ENCODE data around the gene RPL27A.

Gene RPL27A

DNA sequence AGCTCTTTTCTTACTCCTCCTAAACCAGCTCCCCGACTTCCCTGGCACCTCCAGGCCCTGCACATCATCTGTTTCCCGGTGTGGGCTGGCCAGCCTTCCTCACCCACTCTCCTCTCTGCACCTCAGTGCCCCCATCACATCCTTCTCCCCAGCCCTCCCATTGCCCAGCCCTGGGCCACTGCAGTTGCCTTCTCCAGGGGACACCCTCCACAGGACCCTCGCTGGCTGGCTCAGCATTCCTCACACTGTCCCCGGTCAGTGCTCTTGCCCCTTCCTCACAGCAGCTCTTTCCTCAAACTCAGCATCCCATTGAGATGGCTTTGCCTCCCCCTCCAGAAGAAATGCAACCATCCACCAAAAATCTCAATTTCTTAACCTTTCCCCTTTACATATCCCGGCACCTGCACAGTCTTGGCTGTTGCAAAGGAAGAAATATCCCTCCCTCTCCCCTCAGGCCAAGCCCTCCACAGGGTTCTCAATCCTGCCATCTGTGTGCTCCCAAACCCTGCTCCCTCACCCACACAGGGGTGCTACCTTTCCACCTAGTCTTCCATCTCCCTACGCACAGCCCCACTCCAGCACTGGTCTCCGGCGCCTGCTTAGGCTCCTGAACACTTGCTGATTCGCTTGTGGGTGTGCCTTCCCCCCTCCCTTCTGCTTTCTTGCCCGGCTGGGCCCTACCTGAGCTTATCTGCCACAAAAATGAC is 19.5 kb downstream of the RPL27A start:
- no peak for DNase-seq

DNA sequence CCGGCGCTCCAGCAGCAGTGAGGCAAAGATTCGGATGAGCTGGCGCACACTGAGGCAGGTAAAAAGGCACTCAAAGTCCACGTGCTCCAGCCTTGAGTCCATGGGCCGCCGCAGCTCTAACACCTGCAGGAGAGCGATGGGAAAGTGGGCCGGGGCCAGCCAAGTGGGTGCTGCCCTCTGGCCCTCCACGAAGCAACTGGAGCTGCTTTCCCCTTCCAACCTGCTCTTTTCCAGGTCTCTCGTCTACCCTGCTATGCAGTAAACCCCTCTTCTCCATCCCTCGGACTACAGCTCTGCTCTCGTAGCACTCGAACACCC is 20.0 kb downstream of the RPL27A start:
- no peak for DNase-seq

DNA sequence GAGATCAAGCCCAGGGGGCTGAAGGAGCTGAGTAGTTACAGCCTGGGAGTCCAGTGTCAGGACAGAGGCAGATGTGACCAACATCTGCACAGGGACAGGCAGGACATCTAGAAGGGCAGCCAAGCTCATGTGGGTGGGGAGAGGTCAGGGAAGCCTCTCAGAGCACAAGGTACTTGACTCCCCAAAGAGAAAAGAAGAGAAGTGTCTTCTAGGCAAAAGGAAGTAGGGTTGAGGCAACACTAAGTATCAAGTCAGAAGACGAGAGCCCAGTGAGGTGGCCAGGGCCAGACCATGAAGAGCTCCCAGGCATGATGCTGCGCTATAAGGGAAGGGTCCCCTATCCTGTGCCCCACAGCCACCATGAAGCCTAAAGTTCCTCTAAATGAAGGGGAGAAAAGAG is 21.5 kb downstream of the RPL27A start:
- no peak for DNase-seq

DNA sequence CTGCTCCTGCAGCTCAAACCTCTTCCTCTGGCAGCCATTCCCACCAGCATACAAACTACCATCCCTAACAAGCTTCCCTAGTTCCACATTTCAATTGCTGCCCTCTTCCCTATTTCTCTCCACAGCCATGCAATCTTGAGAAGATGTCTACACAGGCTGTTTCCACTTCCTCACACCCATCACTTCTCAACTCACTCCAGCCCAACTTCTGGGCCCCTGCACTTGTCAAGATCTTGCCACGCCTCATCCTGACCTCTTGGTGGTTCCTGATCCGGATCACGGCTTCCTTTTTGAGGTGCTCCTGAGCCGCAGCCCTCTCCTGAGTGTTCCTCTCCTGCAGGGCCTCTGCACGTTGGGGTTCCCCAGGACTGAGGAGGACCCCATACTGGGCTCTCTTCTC is 22.6 kb downstream of the RPL27A start:
- DNase-seq, result no peak

DNA sequence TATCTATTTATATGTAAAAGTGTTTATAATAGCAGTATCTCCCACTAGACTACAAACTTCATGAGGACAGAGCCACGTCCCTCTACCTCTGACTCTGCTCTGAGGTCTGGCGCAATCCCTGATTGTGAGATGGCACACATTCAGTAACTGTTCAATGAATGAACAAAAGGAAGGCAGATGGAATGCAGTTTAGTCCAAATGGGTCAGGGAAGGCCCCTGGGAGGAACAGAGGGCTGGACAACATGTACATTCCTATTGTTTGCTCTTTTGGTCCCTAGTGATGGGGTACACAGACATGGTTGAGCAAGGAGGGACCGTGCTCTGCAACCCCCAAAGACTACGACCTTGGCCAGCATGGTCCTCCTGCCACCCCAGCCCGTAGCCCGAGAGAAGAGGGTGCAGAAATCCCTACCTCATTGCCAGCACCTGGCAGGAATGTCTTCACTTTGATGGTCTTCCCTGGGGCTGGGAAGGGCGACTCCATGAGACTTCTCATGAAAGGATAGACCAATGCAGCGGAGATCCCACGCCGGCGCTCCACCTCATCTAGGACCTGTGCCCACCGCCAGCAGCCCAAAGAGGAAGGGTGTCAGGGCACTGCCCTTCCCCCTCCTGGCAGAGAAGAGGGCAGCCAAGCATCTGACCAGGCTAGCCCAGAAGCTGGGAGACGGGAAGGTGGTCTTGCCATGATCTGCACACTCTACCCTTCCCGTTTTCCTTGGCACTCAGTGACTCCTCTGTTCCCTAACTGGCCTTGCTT is 24.3 kb downstream of the RPL27A start:
- DNase-seq, result no peak

DNA sequence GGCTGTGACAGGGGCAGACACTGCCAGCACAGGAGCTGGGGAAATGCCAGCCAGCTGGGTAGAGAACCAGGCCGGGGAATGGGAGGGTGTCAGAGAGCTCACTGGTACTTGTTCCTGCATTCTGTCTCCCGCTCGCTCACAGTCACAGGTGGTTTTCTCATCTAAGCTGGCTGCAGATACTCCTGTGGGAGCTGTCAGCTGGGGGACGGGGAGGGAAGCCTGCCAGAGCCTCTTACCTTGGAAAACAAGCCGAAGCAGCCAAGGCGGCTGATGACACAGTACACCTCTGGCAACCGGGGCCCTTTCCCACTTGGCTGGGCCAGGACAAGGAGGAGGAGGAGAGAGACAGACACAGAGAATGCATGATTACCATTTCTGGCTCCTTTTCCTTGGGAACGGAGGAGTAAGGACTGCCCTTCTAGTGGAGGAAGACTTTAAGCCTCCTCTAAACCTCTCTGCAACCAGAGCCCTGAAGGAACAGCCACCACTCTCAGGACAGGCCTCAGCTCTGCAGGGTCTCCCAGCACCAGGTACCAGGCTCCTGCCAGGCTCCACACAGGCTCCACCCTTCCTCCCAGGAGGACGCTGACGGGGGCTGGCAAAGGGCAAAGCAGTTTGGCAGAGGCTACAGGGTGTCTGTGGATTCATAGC is 25.1 kb downstream of the RPL27A start:
- no peak for DNase-seq

DNA sequence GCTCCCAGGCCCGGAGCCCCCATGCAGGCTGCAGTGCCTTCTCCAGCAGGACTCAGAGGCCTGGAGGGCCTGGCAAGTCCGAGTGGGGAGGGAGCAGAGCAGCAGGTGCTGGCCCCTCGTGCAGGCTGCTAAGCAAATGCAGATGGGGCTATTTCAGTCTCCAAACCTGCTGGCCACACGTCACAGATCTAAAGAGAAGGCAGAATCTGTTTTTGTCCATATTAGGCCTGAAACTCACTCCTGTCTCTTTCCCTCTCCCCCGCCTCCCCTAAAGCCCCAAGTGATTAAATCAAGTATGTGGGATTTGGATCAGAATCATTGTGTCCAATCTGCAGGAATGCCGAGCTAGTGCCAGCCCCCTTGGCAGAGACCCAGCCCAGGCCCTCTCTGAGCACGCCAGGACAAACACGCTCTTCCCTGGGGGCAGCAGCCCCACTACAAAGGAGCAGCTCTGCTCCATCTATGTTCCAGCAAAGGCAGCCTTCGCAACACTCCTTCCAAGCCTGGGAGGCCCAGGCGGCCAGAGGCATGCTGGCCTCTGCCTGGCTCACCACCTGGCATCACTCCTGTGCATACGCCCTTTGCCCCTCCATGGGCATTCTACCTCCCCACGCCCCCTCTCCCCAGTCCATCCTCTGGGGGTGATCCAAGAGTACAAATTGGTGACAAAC is 26.5 kb downstream of the RPL27A start:
- no peak for DNase-seq

DNA sequence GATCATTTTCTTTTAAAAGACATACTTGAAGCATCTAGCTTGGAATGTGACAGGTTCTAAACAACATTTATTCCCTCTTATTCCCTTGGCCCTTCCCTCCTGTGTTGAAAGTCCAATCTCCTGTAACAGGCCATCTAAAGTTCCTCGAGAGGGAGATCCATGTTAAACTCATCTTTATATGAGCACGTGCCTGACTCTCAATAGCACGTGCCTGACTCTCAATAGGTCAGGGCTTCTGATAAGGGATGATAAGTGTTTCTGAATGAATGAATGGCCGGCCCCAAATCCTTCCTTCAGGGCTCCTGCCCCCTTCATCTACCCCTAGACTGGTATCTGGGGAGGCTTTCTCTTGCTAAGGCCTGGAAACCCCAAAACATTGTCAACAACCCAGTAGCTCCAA is 27.2 kb downstream of the RPL27A start:
- no peak for DNase-seq

DNA sequence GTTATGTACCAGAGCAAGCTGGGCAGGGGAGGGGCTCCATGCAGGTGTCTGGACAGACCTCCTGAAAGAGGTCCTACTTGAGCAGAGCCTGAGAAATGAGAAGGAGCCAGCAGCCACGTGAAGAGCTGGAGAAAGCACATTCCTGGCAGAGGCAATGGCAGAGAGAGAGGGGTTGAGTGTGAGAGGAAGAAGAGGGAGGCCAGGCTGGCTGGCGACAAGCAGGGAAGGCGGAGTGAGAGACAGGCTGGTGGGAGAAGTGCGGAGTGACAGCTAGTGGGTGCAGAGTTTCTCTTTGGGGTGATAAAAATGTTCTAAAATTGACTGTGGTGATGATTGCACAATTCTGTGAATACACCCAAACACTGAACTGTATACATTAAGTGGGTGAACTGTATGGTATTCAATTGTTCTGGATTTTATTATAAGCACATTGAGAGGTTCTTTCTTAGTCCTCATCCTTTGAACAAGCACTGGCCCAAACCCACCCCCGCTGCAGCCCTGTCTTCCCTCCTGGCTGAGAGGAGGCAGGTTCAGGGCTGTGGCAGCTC is 29.4 kb downstream of the RPL27A start:
- DNase-seq, result no peak

DNA sequence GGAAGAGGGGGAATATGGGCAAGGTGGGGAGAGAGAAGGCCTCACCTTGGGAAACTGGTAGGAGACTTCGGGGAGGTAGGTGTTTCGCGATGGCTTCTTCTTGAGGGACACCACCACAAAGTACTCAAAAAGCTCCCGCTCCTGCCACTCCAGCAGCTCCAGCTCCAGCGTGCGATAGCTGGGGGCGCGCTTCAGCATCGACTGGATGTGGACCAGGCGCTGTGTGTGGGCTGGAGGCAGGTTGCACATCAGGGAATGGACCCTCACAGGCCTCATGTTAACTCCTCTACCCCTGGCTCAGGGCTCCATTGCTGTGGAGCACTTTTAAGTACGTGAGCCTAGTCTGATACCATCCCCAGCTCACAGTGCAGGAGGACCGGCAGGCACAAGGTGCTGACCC is 29.9 kb downstream of the RPL27A start:
- no peak for DNase-seq

DNA sequence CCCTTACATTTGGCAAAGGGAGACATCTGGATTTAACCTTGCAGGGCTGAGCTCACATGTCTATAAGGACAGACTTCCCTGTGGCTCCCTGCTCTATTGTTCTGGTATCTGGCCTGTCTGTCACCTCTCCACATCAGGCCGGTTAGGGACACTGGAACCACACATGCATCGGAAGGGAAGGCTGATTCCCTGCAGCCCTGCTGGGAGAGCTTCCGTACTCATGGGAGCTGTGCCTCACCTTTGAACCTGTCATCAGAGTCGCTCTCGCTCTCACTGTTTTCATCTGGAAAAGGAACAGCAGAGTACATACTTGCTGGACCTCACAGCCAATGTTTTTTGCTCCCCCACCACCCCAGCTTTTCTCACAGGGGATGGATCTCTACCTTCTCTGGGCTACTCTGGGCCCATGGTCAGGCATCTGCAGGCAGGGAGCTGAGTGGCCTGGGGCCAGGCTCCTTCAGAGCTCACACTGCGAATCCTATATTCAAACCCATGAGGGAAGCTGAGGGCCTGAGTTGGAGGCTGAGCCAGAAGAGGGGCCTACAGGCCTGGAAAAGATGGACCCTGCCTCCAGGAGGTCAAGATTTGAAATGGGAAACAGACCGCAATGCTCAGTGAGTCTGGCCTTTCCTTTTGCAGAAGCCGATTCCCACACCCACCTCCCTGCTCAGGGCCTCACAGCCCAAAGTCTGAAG is 31.3 kb downstream of the RPL27A start:
- no peak for DNase-seq

DNA sequence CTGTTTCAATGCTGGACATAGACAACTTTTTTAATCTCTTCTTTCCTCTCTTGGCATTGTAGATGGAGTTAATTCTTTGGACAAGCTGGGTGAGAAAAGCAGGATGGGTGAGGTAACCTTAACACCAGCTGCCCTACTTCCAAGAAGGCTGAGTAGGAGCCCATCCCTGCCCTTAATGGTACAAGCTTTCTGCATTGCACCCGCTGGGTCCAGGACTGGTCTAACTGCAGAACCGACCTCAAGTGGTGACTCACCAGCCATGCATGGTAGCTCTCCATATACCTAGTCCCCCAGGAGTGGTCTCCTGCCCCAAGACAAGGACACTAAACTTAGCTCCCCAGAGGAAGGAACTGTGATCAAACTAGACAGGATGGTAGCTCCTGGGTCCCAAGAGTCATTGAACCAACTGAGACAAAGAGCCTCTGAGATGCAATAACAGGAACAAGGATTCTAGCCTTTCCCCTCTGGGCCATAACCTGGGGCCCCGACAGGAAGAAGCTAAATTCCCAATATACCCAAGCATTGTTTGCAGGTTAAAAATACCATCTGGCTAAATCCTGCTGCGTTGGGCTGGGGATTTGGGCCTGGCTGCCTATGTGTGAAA is 32.1 kb downstream of the RPL27A start:
- DNase-seq, result no peak

DNA sequence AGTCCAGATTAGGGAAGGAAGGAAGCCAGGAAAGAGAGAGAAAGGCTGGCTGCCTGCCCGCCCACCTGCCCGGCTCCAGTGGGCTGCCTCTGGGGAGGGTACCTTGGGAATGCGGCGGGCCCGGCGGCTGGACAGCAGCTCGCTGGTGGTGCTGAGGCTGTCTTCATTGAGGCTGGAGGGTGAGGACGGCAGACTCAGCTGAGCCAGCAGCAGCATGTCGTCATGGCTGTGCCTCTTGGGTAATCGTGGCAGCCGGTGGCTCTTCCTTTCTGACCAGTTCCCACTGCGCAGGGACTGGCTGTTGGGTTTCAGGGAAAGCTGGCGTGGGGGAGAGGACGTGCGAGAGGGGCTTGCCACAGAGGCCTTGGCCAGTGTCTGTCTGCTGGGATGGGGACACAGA is 32.9 kb downstream of the RPL27A start:
- no peak for DNase-seq

DNA sequence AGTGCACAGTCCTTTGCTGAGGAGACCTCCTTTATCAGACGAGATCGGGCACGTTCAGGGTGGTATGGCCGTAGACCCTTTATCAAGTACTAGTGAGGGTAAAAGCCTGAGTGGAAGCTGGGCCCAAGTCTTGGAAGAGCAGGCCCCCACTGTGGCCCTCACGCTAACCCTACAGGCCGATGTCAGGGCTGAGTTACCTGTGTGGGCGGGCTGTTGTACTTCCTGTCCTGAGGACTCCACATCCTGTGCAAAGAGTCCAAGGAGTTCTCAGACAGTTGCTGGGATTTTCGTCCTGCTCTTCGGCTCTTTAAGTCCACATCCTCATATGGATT is 34.9 kb downstream of the RPL27A start:
- no peak for DNase-seq

DNA sequence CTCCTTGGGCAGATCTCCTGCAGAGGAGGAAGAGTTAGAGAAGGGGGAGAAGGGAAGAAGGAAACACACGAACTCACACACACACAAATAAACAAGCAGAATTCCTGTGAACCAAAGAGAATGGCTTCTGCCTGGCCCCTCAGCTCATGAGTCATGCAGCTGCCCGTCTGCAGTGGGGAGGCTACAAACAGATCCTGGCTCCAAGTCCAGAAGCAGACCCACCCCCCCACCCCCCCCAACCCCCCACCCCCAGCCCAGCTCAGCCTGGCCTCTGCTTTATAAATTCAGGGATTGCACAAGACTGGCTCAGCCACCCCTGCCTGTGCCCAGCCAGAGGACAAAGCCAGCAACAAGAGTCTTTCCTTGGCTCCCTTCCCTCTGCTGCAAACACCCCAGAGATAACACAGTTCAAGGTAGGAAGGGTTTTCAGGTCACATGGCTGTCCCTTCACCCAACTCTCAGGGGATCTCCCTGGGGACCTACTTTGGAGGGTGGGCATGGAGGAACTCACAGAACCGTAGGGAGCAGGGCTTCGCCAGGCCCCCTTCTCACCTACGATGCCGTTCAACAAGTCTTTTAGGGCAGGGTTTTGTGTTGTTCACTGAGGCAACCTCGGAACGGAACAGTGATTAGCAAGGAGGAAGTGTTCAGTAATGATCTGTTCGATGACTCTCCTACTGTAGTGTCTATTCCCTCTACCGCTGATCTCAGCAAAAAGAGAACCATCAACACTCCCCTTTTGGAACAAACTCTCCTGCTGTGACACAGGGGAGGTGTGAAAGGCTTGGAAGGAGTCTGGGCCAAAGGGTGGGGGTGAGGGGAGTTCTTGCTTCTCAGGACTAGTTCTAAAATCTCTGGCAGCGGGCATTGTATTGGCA is 35.5 kb downstream of the RPL27A start:
- no peak for DNase-seq

DNA sequence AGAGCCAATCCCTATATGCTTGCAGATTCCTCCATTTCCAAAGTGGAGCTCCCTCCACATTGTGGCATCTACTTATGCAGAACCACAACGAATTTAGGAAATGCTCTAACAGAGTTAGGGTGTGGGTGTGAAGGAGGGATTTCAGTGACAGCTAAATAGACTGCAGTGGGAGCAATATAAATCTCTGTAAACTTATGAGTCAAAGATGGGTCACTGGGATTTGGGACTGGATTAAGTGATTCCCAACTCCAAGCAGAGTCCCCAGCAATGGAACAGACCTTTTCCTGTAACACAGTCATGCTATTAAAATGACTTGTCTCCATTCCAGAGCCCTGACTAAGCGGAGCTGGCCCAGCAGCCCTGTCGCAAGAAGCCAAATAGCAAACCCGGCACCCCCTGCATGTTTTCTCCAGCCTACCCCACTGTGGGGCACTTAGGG is 36.6 kb downstream of the RPL27A start:
- DNase-seq, result no peak

DNA sequence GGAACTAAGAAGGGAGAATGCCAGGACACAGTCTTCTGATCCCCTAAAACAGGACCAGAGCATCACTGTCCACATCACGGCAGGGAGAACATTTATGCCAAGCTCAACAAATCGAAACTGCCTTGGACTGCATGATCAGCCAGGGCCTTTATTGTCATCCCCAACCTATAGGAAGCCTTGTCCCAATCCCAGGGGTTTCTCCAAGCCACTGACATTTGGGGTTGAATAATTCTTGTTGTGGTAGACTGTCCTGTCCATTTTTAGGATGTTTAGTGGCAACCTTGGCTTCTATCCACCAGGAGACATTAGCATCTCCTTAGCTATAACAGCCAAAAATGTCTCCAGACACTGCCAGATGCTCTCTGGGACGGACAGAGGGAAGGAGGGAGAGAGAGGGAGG is 37.1 kb downstream of the RPL27A start:
- DNase-seq, result no peak

DNA sequence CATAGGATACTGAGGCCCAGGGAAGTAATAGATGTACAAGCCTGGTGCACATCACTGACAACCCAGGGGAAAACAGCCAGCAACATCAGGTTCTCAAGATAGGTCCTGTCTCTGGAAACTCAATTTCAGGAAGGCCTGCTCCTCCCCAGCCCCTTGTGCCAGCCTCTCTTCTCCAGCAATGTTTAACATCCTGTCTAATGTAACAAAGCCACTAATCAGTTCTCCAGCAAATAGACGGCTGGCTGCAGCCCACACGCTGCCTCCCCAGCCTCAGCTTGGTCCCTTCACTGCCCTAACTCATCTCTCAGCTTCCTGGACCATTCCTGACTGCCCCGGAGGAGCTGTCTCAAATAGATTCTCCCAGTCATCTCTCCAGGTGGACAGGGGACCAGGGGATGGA is 37.8 kb downstream of the RPL27A start:
- no peak for DNase-seq

DNA sequence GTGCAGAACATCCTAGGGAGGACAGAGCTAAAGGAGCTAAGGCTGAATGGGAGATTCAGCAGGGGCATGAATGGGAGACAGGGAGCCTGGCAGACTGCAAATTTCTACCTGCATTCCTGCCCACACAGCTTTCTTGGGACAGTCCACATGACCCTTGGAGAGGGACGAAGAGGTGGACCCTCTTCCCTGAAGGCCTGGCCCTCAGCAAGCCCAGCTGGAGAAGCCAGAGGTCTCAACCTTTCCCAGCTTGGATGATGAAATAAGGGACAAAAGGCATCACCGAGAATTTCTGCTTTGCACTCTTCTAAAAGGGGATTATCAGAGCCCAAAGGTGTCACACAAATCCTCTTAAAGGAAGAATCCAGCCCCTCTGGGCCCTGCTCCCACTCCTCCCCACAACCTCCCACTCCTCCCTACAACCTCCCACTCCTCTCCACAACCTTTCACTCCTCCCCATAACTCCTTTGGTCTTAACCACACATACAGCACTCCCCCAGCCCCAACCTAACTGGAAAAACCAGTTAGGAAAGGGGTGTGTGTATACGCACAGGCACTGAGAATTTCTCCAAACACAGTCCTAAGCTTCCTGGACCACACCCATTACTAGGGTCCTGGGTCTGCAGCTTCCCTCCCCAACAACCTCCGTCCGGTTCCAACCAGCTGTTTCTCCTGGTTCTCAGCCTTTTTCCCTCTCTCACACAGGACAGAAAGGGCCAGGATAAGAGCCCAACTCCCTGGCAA is 38.4 kb downstream of the RPL27A start:
- no peak for DNase-seq

DNA sequence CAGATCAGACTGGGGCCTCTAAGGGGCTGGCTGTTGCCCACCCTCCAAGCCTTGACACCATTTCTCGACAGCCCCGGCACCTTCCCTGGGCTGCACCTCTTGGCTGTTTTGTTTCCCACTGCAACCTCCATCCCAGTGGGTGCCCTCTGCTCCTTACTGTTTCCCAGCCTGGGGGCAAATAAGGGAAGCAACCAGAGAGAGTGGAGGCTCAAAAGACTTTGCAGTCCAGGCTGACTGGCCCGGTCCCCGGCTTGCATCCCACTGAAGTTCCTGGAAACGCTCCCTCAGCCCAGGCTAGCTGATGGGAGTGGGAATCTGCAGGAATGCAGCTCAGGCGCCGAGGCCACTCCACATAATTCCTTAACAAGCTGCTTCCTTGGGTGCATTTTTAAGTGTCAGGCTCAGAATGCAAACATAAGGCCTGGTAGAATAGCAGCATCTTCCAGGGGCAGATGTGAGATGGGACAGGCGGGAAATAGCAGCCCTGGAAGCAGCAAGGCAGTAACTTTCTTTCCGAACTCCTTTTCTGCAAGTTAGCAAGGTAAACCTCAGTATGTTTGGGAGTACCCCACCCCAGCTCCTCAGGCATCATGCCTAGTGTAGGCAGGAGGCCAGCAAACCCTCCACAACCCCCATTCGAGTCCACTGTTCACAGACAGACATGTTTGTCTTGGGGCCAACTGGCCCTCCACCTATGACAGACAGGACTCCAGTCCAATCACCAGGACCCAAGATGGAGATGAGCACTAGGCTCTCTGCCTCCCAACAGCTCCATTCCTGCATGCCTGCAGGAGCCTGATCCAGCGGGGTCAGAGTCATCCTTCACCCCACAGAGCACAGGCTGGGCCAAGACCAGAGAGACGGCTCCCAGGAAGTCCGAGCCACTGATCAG is 39.3 kb downstream of the RPL27A start:
- DNase-seq, result no peak
